ENCODE results near the gene NAA25. TPM values are rescaled to one million over a fixed set of nuclear protein-coding genes. Genes with fewer than 3 reads are reported as not detected.

NAA25 gene
- total and polyA plus RNA-seq, 9 of the 15 experiments (the other 6 are each of a cell fraction or from before 2014, with no cell fraction given) = 26.6 to 59.6 (median 48.9) TPM

GRCh38 chr12:112013601-112014402 is 94.8 kb downstream of the NAA25 start (continued):
- TF ChIP-seq TAF1 (IDR thresholded peaks at IDR 0.05; ENCODE audit: control insufficient read depth, extremely low read depth, insufficient read depth, low read length, severe bottlenecking) (peak; percentile 46), GMEB1 (CRISPR knock-in tag; IDR thresholded peaks at IDR 0.05) (no peak), ETV5 (CRISPR knock-in tag; IDR thresholded peaks at IDR 0.05; ENCODE audit: low read depth) (0 out of 2 replicates have a peak, but pooled peaks have one; percentile 3), ZNF407 (IDR thresholded peaks at IDR 0.05; ENCODE audit: low read depth) (no peak), SMC3 (conservative IDR thresholded peaks at IDR 0.05; ENCODE audit: insufficient read depth, low read depth, low read length) (no peak), SRF (CRISPR knock-in tag; IDR thresholded peaks at IDR 0.05) (peak in 1 of 2 experiments; percentile 54; a peak in 2 of 4 replicates), CTCFL (IDR thresholded peaks at IDR 0.05; ENCODE audit: borderline replicate concordance, insufficient read depth, low read depth, low read length, poor library complexity, severe bottlenecking) (no peak), PURB (CRISPR knock-in tag; IDR thresholded peaks at IDR 0.05; ENCODE audit: low read depth) (no peak), PHF8 (IDR thresholded peaks at IDR 0.05; ENCODE audit: borderline replicate concordance, low read length) (peak; percentile 51), U2AF2 (optimal IDR thresholded peaks at IDR 0.05; ENCODE audit: low read depth, low read length) (no peak)
- TF ChIP-seq, protein P1, sequence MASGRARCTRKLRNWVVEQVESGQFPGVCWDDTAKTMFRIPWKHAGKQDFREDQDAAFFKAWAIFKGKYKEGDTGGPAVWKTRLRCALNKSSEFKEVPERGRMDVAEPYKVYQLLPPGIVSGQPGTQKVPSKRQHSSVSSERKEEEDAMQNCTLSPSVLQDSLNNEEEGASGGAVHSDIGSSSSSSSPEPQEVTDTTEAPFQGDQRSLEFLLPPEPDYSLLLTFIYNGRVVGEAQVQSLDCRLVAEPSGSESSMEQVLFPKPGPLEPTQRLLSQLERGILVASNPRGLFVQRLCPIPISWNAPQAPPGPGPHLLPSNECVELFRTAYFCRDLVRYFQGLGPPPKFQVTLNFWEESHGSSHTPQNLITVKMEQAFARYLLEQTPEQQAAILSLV (tag; IDR thresholded peaks at IDR 0.05) = peak; percentile 66; the same call in 1 of the 2 replicates
